ENCODE measurements around the gene APOBR.
"Not testable (repeated sequence)": the region's sequence is repeated elsewhere in the genome, so short reads cannot be mapped to it uniquely, and the experiment has no call there.

APOBR gene

DNA sequence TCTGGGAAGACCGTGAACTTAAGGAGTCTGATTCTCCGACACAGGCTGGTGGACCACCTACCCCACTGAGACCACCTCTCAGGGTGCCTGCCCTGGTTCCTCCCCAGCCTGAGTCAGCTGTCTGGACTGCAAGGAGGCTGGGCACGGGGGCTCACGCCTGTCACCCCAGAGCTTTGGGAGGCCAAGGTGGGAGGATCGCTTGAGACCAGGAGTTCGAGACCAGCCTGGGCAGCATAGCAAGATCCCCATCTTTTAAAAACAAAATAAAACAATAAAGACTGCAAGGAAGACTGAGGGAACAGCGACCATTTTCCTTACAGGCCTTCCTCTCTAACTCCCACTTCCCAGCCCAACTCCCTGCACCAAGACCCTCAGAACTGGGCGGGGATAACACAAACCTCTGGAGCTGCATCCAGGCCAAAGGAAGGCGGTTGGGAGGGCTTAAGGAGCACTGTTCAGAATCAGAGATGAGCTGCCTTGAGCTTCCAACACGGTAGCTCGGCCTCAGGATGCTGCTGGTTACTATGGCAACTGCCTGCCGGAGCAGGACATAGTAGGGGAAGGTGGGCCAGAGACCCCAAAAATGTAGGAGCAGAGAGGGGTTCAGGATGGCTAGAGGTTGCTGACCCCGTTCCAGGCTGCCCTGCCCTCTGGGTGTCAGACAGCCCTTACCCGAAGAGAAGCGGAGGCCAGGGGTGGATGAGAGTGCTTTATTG, 4.4 kb downstream of the APOBR start:
- no peak for DNase-seq

DNA sequence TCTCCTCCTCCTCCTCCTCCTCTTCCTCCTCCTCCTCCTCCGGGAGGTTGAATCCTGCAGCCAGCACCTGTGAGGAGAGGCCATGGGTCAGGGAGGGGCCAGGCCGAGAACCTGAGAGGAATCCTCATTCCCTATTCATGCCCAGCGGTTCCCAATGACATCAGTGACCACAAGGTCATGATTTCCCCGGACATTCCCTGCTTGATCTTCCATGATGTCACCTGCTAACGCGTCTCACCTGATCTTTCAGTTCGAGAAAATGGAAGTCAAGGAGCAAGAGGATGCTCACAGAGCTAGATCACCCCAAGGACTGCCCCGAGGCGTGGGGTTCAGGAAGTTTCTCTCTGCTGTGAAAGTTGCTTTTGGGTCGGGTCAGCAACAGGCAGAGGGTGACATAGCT, 5.4 kb downstream of the APOBR start:
- DNase-seq, result no peak

DNA sequence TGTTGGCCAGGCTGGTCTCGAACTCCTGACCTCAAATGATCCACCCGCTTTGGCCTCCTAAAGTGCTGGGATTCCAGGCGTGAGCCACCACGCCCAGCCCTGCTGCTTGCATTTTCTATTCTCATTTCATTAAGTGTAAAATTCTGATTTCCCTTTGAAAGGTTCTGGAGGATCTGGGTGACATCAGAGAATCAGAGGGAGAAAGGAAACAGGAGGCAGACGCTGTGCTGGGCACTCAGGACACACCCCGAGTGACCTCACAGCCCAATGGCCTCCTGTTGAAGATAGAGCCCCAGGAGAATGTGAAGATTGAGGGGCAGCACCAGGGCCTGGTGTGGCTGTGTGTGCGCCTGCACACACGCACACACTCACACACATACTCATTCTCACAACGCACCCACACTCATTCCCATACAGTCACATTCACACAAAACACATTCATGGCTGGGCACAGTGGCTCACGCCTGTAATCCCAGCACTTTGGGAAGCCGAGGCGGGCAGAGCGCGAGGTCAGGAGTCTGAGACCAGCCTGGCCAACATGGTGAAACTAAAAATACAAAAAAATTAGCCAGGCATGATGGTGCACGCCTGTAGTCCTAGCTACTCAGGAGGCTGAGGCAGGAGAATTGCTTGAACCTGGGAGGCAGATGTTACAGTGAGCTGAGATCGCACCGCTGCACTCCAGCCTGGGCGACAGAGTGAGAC, 6.2 kb downstream of the APOBR start:
- not testable (repeated sequence) for DNase-seq

DNA sequence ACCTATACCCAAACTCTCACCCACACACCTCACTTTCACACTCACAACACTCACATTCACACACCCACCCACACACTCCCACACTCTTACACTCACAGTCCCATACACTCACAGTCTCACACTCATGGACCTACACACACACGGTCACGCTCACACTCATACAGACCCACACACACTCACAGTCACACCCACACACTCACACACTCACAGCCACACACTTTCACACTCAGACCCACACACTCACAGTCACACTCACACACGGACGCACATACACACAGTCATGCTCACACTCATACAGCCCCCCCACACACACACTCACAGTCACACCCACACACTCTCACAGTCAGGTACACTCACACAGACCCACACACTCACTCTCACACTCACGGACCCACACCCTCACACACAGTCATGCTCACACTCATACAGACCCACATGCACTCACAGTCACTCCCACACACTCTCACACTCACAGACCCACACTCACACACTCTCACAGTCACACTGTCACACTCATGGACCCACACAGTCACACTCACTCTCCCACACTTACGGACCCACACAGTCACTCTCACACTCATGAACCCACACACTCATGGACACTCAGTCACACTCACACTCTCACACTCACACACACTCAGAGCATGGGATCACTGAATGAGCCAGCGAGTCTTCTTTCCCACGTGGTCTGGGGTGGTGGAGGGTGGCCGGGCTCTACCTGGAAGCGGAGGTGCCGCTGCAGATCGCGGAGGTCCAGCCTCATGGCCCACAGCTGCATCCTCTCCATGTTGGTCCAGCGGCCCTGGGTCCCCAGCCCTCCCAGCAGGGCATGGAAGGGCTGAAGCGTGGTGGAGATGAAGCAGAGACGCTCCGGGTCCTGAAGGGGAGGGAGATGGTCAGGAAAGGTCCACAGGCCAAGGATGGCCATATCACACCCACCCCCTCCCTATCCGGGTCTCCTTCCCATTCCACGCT, 7.1 kb downstream of the APOBR start:
- no peak for DNase-seq

DNA sequence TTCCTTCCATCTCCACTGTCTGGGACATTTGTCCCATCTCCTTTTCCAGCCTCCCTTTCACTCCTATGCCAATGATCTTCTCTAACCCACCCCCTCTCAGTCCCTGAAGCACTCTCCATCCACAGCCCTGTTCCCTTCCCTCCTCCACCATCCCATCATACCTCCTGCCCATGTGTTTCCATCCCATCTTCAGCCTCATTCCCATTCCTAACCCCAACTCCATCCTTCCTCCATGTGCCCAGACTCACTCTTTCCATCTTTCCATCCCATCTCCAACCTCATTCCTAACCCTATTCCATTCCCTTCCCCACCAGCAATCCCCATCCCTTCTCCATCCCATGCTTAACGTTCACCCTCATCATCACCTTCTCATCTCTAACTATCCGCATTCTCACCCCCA, 7.8 kb downstream of the APOBR start:
- DNase-seq, result no peak

DNA sequence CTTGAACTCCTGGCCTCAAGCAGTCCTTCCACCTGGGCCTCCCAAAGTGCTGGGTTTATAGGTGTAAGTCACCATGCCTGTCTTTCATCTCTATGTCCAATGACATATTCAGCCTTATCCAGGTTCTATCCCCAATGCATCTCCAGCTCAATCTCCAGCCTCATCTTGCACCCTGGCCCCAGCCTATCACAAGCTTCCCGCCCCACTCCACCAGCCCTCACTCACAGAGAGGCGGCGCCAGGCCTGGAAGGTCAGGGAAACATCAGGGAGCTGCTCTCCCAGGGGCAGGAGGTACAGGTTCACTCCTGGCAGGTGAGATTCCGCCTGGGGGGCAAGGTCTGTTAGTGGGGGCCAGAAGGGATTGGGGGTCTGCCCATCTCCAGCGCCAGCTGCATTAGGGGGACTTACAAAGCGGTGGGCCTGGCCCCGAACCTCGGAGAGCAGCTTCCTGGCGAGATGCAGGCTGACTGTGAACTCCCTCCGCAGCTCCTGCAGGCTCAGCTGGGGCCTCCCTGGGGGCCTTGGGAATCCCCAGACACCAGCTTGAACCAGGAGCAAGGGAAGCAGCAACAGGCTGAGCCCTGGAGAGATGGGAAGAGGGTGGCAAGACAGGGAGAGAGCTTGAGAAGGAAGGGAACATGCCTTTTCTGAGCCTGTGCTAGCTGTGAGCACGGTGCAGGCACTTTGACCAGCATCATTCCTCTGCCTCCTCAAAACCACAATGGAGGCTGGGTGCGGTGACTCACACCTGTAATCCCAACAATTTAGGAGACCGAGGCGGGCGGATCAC, 9.2 kb downstream of the APOBR start:
- no peak for DNase-seq

DNA sequence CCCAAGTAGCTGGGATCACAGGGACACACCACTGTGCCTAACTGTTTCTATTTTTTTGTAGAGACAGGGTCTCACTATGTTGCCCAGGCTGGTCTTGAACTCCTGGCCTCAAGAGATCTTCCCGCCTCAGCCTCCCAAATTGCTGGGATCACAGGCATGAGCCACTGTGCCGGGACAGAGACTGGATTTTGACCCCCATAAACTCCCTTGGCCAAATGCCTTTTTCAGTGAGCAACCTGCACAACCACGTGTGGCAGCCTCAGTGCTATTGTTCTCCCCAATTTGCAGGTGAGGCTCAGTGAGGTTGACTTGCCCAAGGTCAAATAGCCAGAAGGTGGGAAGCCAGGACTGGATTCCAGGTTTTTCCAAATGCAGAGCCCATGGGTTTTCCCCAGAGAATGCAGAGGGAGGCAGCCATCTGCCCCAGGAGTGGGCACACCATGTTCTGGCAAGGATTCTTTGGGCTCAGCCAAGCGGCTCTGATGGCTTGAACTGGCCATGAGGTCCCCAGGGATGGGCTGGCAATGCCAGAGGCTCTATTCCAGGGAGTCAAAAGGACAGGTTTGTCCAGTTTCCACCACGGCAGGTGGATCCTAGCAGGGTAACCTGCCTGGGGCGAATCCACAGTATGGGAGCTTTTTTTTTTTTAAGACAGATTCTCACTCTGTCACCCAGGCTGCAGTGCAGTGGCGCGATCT, 10.4 kb downstream of the APOBR start:
- DNase-seq, result no peak

DNA sequence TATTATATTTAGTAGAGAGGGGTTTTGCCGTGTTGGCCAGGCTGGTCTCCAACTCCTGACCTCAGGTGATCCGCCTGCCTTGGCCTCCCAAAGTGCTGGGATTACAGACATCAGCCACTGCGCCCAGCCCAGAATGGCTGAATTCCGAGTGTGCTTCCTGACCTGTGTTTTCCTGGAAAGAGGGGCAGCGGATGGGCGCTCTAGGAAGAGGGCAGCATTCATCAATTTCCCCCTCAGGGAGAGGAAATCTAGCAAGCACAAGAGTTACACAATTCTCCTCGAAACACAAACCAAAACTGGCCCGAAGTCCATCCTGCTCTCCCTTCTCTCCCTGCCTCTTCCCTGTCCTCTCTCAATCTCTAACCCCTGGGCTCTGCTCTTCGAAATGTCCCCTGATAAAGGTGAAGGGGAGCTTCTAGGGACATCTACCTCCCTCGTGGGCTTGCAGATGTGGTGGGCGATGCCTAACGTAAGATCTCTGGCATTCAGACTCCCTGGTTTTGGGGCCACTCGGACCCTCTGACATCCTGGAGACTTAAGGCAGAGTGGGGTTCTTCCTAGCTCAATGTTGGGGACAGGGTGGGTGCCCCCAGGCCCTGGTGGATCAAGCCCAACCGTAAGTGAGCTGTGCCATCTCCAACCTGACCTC, 11.2 kb downstream of the APOBR start:
- DNase-seq, result no peak

DNA sequence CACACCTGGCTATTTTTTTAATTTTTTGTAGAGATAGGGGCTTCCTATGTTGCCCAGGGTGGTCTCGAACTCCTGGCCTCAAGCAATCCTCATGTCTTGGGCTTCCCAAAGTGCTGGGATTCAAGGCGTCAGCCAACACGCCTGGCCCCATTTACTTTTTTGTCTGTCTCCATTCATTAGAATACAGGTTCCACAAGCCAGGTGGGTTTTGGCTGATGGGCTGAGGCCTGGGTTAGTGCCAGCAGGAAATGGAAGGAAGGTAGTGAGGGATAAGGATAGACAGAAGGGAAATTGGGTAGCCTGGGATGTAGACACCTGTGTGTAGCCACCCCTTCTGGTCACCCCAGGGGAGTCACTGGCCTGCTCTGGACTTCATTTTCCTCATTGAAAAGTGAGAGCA, 16.6 kb downstream of the APOBR start:
- DNase-seq, result no peak

DNA sequence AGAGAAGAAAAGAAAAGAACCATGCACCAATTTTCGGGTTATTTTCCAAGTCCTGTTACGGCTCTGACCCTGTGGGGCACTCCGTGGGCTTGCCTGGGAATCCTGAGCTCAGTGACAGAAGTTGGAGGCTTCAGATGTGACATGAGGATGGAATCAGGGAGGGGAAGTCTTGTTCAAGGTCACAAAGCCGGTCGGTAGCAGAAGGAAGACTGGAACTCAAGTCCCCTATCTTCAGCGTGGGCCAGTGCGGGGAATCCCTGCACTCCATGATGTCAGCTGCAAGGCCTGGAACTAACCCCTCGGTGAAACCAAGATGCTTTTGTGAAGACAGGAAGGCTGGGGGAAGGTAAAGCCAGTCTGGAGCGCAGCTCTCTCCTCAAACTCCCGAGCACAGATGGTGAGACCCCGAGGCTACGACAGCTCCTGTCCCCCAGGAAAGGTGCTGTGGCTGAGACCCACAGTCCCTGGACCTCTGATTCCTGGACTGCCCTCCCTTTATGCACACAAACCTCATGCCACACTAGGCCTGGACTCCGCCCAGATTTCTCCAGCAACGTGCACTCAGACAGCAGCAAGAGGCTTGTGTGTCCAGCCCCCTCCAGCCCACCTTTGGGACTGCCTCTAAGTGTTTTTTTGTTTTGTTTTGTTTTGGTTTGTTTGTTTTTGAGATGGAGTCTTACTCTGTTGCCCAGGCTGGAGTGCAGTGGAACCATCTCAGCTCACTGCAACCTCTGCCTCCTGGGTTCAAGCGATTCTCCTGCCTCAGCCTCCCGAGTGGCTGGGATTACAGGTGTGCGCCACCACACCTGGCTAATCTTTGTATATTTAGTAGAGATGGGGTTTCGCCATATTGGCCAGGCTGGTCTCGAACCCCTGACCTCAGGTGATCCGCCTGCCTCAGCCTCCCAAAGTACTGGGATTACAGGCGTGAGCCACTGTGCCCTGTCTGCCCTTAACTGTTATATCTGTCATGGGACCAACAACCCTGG, 17.7 kb downstream of the APOBR start:
- no peak for DNase-seq

DNA sequence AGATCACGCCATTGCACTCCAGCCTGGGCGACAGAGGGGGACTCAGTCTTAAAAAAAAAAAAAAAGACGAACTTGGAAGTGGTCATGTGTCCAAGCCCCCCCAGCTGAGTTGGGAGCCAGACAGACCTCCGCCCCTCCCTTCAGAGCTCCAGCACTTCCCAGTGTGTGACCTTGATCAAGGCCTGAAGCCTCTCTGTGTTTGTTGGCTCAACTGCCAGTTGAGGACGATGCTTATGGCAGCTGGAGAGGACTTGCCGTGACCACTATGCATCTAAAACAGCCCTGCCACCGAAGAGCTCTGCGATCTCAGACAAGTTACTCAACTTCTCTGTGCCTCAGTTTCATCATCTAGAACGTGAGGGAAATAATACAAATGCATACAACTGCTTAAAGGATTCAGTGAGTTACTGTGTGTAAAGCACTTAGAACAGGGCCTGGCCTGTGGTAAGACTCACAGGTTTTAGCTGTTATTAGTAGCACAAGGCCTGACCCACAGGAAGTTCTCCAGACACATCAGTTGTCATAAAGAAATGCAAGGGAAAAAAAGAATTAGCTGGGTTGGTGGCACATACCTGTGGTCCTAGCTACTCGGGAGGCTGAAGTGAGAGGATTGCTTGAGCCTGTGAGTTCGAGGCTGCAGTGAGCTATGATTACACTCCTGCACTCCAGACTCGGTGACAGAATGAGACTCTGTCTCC, 19.2 kb downstream of the APOBR start:
- no peak for DNase-seq

DNA sequence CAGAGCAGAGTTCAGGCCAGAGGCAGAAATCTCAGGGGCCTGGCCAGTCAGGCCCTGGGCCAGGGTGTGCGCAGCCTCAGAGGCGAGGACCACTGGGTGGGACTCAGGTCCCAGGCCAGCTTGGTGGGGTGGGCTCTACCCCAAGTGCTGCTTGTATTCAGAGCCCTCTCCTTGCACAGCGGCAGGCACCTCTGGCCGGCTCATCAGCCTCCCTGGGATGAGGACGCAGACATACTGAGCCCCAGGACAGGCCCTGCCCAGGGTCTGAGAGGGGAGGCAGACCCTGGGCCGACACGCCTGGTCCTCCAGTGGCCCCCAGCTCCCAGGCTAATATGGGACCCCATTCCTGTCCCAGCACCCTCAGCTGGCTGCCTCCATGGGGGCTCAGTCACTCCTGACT, 19.8 kb downstream of the APOBR start:
- no peak for DNase-seq

DNA sequence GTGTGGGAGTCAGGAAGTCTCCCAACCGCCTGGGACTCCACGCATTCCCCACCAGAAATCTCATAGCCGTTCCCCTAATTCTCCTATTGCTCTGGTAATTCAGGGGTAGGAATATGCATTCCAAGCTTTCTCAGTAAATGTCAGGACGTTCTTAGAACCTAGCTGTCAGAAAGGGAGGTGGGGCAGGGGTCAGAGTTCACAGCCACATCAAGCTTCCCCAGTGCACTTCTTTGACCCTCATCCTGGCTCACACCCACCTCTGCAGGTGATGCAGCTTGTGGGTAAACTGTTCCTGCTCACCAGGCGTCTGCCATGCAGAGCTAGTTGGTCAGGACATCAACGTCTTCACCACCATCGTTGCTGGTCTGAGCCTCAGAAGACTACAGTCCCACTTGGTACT, 26.2 kb downstream of the APOBR start:
- DNase-seq, result no peak

DNA sequence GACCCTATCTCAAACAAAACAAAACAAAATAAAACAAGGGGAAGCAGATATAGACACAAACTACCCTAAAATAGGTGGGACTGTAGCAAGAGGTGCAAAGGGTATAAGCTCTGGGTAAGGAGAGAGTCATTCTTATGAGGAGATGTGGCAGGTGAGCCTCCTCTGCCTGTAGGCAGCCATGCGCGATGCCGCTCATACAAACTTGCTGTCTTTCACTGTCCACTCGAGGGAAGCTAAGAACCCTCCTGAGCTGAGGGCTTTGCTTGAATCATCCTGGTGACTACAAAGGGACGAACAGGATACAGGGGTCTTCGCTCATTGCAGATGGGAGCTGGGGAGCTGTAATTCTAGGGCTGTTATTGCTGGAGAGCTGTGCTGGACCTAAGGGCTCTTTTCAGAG, 27.0 kb downstream of the APOBR start:
- DNase-seq, result no peak

DNA sequence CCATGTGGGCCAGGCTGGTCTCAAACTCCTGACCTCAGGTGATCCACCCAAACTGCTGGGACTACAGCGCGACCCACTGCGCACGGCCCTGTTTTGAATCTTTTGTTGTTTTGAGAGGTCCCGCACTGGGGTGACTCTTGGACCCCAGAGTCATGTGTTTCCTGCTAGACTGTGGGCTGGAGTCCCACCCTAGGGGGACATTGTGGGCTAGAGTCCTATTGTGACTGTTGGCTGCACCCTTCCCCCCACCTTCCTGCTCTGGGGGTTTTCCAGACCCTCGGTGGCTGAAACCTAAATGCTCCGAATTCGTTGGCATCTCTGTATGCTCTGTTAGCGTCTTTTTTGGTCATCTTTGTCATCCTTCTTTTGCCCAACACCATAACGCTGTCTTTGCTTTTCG, 28.3 kb downstream of the APOBR start:
- DNase-seq, result no peak

DNA sequence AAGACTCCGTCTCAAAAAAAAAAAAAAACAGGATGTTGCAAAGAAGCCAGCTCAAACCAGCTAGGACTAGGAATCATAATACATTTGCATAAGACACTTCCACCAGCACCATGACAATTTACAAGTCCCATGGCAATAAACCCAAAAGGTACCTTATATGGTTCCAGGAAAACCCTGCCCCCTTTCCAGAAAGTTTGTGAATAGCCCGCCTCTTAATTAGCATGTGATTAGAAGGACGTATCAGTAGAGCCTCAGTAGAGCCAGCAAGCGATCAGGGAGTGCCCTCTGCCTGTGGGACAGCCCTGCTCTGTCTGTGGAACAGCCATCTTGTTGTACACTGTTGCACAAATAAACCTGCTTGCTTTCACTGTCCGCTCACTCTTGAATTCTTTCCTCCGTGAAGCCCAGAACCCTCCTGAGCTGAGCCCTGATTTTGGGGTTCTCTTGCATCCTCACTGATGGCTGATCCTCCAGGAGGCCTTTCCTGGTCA, 30.3 kb downstream of the APOBR start:
- DNase-seq, result no peak

DNA sequence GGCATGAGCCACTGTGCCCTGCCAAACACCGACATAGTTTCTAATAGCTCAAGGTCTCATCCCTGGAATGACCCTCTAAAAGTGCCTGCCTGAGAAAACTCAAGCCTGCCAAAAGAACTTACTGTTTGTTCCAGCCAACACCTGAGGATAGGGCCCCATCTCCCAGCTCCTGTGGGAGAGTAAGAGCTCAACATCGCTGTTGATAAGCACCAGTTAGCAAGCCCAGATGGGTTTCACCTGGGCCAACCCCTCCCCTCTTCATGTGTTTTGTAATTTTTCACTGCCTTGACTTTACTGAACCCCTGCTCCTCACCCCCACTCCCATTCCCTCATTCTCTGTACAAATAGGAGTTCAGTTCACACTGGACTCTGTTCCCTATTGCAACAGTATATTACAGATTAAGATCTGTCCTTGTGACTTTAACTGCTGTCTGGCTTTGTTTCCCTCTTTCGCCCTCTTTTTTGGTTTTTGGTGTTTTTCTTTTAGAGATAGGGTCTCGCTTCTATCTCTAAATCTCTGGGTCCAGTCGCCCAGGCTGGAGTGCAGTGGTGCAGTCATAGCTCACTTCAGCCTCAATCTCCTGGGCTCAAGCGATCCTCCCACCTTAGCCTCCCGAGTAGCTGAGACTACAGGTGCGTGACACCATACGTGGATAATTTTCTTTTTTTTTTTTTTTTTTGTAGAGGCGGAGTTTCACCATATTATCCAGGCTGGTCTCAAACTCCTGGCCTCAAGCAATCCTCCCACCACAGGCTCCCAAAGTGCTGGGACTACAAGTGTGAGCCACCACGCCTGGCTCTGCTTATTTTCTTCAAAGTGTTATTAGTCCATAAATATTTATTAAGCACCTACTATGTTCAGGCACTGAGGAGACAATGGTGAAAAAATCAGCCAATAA, 32.0 kb downstream of the APOBR start:
- DNase-seq, result no peak

DNA sequence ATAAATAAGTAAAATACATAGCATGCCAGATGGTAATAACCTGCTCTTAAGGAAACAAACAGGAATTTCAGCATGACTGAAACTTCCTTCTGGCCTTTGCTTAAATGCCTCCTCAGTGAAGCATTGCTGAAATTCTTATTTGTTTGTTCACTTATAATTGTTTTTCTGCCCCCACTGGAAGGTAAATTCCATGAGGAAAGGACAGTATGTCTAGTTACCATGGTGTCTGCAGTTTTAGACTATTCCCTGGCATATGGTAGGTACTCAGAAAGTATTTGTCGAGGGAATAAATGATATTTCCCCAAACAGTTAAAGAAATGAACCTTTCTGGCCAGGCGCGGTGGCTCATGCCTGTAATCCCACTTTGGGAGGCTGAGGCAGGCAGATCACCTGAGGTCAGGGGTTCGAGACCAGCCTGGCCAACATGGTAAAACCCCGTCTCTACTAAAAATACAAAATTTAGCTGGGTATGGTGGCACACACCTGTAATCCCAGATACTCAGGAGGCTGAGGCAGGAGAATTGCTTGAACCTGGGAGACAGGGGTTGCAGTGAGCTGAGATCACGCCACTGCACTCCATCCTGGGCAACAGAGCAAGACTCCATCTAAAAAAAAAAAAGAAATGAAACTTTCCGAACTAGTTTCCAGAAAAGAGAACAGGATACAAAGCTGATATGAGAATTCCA, 32.8 kb downstream of the APOBR start:
- DNase-seq, result not testable (repeated sequence)

All from NCI-H1105 (cell line).